Measurements from ENCODE around the gene TNIK.

GRCh38 chr3:171435757-171436156, 24.4 kb downstream of the TNIK start:
- TF ChIP-seq CTCF (IDR thresholded peaks at IDR 0.05) (no peak), POLR2A (IDR thresholded peaks at IDR 0.05) (no peak)

Data from uterus (tissue), 2 donors.